CD8-positive, alpha-beta memory T cell (primary cell): ENCODE measurements around the gene BEST2. TPM values are rescaled to one million over a fixed set of nuclear protein-coding genes. Genes with fewer than 3 reads are reported as not detected.
A peak's percentile ranks its signal among the peaks of the same experiment; 100 is the strongest.

Source experiments
- CTCF ChIA-PET: fragments of 350-600 bp; sonication (Branson Sonifier 250); formaldehyde crosslinking; loops from one replicate; lab custom pipeline; 2021; ENCODE audit warnings: antibody characterized with exemption; lab: Charles Lee
- POLR2A ChIA-PET: fragments of 350-600 bp; sonication (Branson Sonifier 250); formaldehyde crosslinking; loops from one replicate; lab custom pipeline; 2021; ENCODE audit warnings: antibody characterized with exemption; lab: Charles Lee
- DNase-seq, 5 donors: peaks; one replicate each; pipeline versions ENCODE4 v3.0.0 to v3.0.0-alpha.2; 2020 to 2022; ENCODE audit warnings: mixed read lengths in 1 of 5
- H3K27ac ChIP-seq: one replicate; pipeline ENCODE4 v1.7.0; 2013; ENCODE audit warnings: low read depth, mild to moderate bottlenecking, low read length, moderate library complexity
- H3K27me3 ChIP-seq: 2 replicates; pipeline ENCODE4 v1.7.0; 2013; ENCODE audit warnings: low read length, mild to moderate bottlenecking; ENCODE audit not compliant: insufficient read depth, poor library complexity, severe bottlenecking
- H3K36me3 ChIP-seq: 2 replicates; pipeline ENCODE4 v1.7.0; 2013; ENCODE audit warnings: mild to moderate bottlenecking, low read length, moderate library complexity; ENCODE audit not compliant: insufficient read depth
- H3K4me1 ChIP-seq: 2 replicates; pipeline ENCODE4 v1.7.0; 2013; ENCODE audit warnings: mild to moderate bottlenecking, low read length, moderate library complexity; ENCODE audit not compliant: insufficient read depth
- H3K4me3 ChIP-seq: 2 replicates; pipeline ENCODE4 v1.7.0; 2013; ENCODE audit warnings: mild to moderate bottlenecking, low read length
- H3K9me3 ChIP-seq: 2 replicates; pipeline ENCODE4 v1.7.0; 2013; ENCODE audit warnings: mild to moderate bottlenecking, low read length
- H3K27ac Mint-ChIP-seq, 8 donors: one replicate each; pipeline ENCODE4 v1.8.0; 2020 to 2021; ENCODE audit warnings: mixed read lengths in 8 of 8, mild to moderate bottlenecking in 6 of 8, inconsistent platforms in 3 of 8, moderate library complexity in 3 of 8
- H3K27me3 Mint-ChIP-seq, 2 donors: one replicate each; pipeline ENCODE4 v1.8.0; 2020 to 2021; ENCODE audit warnings: mixed read lengths in 2 of 2, mild to moderate bottlenecking in 1 of 2, moderate library complexity in 1 of 2
- H3K36me3 Mint-ChIP-seq, 3 donors: one replicate each; pipeline ENCODE4 v1.8.0; 2020 to 2021; ENCODE audit warnings: mixed read lengths in 3 of 3, inconsistent platforms in 1 of 3, mild to moderate bottlenecking in 1 of 3
- H3K4me1 Mint-ChIP-seq, 3 donors: one replicate each; pipeline ENCODE4 v1.8.0; 2020 to 2021; ENCODE audit warnings: mixed read lengths in 3 of 3, inconsistent platforms in 1 of 3, mild to moderate bottlenecking in 1 of 3
- H3K4me3 Mint-ChIP-seq, 7 donors: one replicate each; pipeline ENCODE4 v1.8.0; 2020 to 2021; ENCODE audit warnings: mixed read lengths in 7 of 7, mild to moderate bottlenecking in 6 of 7, moderate library complexity in 4 of 7, inconsistent platforms in 2 of 7
- H3K9me3 Mint-ChIP-seq, 5 donors: one replicate each; pipeline ENCODE4 v1.8.0; 2020 to 2022; ENCODE audit warnings: mixed read lengths in 5 of 5, mild to moderate bottlenecking in 3 of 5, moderate library complexity in 2 of 5, inconsistent platforms in 1 of 5
- polyA plus RNA-seq: library from polyadenylated mRNA; unstranded; fragments of 300-500 nt; fragmentation: Illumina TruSeq; gene quantifications from one replicate; pipeline ENCODE4 v1.2.3, GENCODE V29; 2021
- total RNA-seq, 2 experiments: library from RNA; stranded (reverse); gene quantifications; one replicate each; pipeline ENCODE4 v1.2.3, GENCODE V29; 2021

The BEST2 gene
- total and polyA plus RNA-seq, 3 experiments from 2014 or later, result not detected

DNA sequence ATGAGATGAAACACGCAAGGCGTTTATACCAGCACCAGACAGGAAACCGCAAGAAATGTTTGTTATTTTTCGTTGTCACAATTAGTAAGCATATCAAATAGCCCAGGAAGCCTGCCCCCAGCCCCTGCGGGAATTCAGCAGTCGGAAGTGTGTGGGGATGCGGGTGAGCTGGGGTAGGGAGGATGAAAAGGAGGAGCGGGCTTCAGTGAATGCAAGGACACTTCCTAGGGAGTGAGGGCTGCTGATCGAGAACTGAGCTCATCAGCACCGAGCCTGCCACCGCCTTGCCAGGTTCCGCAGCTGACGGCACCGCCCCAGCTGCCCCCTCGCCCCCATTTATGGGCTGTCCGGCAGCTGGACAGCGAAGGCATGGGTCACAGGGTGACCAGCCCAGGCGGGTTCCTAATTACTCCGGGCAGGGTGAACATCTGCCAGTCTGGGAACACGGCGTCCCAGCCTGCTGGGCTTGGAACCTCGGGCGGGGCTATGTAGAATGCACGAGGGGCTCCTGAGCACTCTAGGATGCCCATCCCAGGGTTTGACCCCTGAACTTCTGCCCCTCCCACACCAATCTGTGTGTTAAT lies 1.6 kb upstream of the BEST2 start:
- DNase-seq, result no peak
- no peak overlapping the region for H3K27ac ChIP-seq
- Mint-ChIP-seq H3K9me3 (peaks cover 0 to 6% (median 0%) of the 10 kb centered on the region in 5 donors), H3K4me1 (peaks cover 5 to 6% (median 5%) of the 10 kb centered on the region in 3 donors), H3K4me3 (peak overlapping the region in 2 of 7 donors; percentile 36 to 70), H3K36me3 (peaks cover 8 to 34% (median 10%) of the 10 kb centered on the region in 3 donors), H3K27me3 (peaks cover 16 to 19% of the 10 kb centered on the region in 2 donors), H3K27ac (peak overlapping the region in 1 of 8 donors; percentile 37)
- no peaks in the 10 kb centered on the region for H3K4me1 ChIP-seq
- ChIA-PET POLR2A (interaction anchor here (0.5 kb wide), 1 partner anchor 12 kb away, joined by 5 read pairs; no protein-coding TSS in a partner anchor), CTCF (interaction anchor here (1.1 kb wide), 1 partner anchor 10 kb away, joined by 3 read pairs; no protein-coding TSS in a partner anchor)
- H3K27me3 ChIP-seq, result no peaks in the 10 kb centered on the region
- peaks cover 13% of the 10 kb centered on the region for H3K36me3 ChIP-seq
- no peaks in the 10 kb centered on the region for H3K9me3 ChIP-seq
- no peak overlapping the region for H3K4me3 ChIP-seq

DNA sequence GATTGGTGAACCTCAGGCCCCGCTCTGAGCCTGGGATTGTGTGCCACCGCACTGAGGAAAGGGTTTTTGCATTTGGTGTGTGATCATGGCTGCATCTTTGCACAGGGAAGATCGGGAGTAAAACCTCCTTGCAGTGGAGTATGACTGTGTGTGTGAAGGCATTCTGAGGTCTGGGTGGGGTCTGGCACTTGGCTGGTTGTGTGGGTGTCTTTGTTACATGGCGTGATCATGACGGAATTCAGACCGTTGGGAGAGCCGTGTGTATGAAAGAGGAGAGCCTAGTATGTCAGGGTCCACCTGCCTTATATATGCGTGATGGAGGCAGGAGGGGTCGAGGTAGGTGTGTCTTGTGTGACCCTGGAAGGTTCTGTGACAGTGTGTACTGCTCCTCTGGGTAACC lies 740 bp upstream of the BEST2 start:
- Histone ChIP-seq H3K27me3 (no peaks in the 10 kb centered on the region), H3K27ac (no peak overlapping the region), H3K4me1 (no peaks in the 10 kb centered on the region), H3K4me3 (no peak overlapping the region), H3K9me3 (no peaks in the 10 kb centered on the region), H3K36me3 (peaks cover 11% of the 10 kb centered on the region)
- Mint-ChIP-seq H3K4me3 (no peak overlapping the region), H3K9me3 (peaks cover 0 to 6% (median 0%) of the 10 kb centered on the region in 5 donors), H3K4me1 (peaks cover 4 to 5% (median 5%) of the 10 kb centered on the region in 3 donors), H3K27me3 (peaks cover 16 to 25% of the 10 kb centered on the region in 2 donors), H3K36me3 (peaks cover 8 to 26% (median 10%) of the 10 kb centered on the region in 3 donors), H3K27ac (no peak overlapping the region)
- no peak for DNase-seq
- ChIA-PET CTCF (interaction anchor here (1.5 kb wide), 1 partner anchor 10 kb away, joined by 4 read pairs; no protein-coding TSS in a partner anchor), POLR2A (no interaction called here)

DNA sequence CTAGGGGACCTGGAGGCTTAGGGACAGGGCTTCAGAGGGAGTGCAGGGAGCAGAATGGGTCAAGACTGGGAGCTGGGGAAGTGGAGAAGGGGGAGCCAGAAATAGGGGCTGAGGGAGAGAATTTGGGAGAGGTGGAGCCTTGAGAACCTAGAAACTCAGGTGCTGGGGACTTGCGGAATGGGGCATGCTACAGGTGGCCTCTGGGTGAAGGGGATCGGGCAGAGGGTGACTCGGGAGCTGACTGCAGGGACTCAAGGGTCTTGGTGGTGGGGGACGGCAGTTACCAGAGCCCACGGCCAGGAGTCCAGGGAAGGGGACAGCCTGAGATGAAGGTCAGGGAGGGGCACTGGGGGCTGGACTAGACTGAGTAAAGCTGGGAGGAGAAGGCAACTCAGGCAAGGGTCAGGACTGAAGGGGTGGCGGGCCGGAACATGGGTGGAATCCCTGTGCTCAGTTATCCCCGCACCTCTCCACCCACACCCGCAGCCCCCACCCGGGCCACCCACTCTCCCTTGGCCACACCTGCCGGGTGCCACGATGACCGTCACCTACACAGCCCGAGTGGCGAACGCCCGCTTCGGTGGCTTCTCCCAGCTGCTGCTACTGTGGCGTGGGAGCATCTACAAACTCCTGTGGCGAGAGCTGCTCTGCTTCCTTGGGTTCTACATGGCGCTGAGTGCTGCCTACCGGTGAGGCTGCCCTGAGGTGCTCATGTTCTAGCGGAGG lies 628 bp downstream of the BEST2 start:
- Mint-ChIP-seq H3K9me3 (peaks cover 0 to 6% (median 0%) of the 10 kb centered on the region in 5 donors), H3K27me3 (peaks cover 19 to 30% of the 10 kb centered on the region in 2 donors), H3K4me1 (peaks cover 4 to 5% (median 5%) of the 10 kb centered on the region in 3 donors), H3K36me3 (peaks cover 8 to 12% (median 8%) of the 10 kb centered on the region in 3 donors), H3K4me3 (peak overlapping the region in 1 of 7 donors; percentile 69), H3K27ac (no peak overlapping the region)
- Histone ChIP-seq H3K27ac (no peak overlapping the region), H3K4me3 (no peak overlapping the region), H3K27me3 (peaks cover 4% of the 10 kb centered on the region), H3K4me1 (no peaks in the 10 kb centered on the region), H3K36me3 (peaks cover 7% of the 10 kb centered on the region), H3K9me3 (no peaks in the 10 kb centered on the region)
- DNase-seq, result no peak
- POLR2A ChIA-PET, result no interaction called here
- CTCF ChIA-PET, result interaction anchor here (1.0 to 1.5 kb wide), 4 partner anchors 8 to 44 kb away, joined by 3 to 5 read pairs (median 4); partner anchors contain the start of gene TRIR

DNA sequence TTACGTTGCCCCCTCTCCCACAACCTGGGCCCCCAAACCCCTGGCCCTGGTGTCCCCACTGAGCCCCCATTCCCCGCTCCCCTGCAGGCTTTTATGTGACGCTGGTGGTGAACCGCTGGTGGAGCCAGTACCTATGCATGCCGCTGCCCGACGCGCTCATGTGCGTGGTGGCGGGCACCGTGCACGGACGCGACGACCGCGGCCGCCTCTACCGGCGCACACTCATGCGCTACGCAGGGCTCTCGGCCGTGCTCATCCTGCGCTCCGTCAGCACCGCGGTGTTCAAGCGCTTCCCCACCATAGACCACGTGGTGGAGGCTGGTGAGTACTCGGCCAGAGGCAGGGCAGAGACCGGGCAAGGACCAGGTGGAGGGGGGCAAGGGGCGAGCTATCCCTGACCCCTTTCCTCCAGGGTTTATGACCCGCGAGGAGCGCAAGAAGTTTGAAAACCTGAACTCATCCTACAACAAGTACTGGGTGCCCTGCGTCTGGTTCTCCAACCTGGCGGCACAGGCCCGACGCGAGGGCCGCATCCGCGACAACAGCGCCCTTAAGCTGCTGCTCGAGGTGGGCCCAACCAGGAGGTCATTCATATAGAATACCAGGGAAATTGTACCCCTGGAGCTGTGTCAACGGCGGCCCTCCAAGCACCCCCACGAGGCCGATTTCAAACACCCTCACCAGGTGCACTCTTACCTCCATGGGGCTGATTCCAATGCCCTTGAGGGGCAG lies 3.0 kb downstream of the BEST2 start:
- Histone ChIP-seq H3K9me3 (no peaks in the 10 kb centered on the region), H3K27ac (no peak overlapping the region), H3K4me3 (no peak overlapping the region), H3K4me1 (peaks cover 9% of the 10 kb centered on the region), H3K27me3 (peaks cover 4% of the 10 kb centered on the region), H3K36me3 (no peaks in the 10 kb centered on the region)
- ChIA-PET CTCF (interaction anchor here (0.9 to 13.8 kb wide), 4 partner anchors 11 to 42 kb away, joined by 3 to 326 read pairs (median 8); partner anchors contain the start of genes JUNB, PRDX2 and THSD8), POLR2A (no interaction called here)
- Mint-ChIP-seq H3K27ac (no peak overlapping the region), H3K4me3 (no peak overlapping the region), H3K27me3 (peaks cover 21 to 42% of the 10 kb centered on the region in 2 donors), H3K9me3 (no peaks in the 10 kb centered on the region), H3K4me1 (peaks cover 4 to 8% (median 6%) of the 10 kb centered on the region in 3 donors), H3K36me3 (no peaks in the 10 kb centered on the region)
- DNase-seq, result no peak

DNA sequence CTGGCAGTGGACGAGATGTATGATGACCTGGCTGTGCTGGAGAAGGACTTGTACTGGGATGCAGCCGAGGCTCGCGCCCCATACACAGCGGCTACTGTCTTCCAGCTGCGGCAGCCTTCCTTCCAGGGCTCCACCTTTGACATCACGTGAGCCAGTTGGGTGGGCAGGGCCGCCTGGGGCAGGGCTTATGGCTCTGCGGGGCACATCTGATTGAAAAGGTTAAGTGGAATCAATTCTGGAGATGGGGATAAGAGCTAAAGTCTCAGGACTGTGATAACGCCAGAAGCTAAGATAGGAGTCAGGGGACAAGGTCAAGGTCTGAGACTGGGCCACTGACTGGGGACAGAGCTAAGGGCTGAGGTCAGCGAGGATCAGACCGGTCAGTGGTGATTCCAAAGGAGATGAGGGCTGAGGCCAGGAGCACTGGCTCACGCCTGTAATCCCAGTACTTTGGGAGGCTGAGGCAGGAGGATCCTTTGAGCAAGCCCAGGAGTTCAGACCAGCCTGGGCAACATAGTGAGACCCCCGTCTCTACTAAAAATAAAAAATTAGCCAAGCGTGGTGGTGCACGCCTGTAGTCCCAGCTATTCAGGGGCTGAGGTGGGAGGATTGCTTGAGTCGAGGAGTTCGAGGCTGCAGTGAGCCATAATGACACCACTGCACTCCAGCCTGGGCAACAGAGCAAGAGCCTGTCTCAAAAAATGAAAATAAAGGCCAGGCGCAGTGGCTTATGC lies 4.7 kb downstream of the BEST2 start:
- Mint-ChIP-seq H3K4me3 (no peak overlapping the region), H3K4me1 (peaks cover 5 to 8% (median 7%) of the 10 kb centered on the region in 3 donors), H3K27me3 (peaks cover 21 to 35% of the 10 kb centered on the region in 2 donors), H3K27ac (no peak overlapping the region), H3K36me3 (peaks cover 0 to 1% (median 0%) of the 10 kb centered on the region in 3 donors), H3K9me3 (no peaks in the 10 kb centered on the region)
- Histone ChIP-seq H3K27me3 (peaks cover 4% of the 10 kb centered on the region), H3K36me3 (no peaks in the 10 kb centered on the region), H3K4me3 (no peak overlapping the region), H3K4me1 (peaks cover 9% of the 10 kb centered on the region), H3K9me3 (no peaks in the 10 kb centered on the region), H3K27ac (no peak overlapping the region)
- CTCF ChIA-PET, result interaction anchor here (0.9 to 14.6 kb wide), 7 partner anchors 10 to 93 kb away, joined by 3 to 326 read pairs (median 5); partner anchors contain the start of genes JUNB, PRDX2 and THSD8
- POLR2A ChIA-PET, result no interaction called here
- no peak for DNase-seq

DNA sequence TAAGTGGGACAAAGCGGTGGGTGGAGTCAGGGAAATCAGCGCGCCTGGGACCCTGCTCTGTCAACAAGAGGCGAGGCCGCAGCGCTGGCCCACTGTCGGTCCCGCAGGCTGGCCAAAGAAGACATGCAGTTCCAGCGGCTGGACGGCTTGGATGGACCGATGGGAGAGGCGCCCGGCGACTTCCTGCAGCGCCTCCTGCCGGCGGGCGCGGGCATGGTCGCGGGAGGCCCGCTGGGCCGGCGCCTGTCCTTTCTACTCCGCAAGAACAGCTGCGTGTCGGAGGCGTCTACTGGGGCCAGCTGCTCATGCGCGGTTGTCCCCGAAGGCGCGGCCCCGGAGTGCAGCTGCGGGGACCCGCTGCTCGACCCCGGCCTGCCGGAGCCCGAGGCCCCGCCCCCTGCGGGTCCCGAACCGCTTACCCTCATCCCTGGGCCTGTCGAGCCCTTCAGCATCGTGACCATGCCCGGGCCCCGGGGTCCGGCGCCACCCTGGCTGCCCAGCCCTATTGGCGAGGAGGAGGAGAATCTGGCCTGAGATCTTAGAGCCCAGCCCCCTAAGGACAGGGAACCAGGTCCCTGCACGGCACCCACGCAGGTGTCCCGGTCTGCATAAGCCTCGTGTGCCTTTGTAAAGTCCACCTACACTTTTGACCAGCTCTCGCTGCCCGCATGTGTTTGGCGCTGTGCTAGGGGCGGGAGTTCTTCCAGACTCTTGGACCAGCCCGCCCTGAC lies 6.1 kb downstream of the BEST2 start:
- Histone ChIP-seq H3K36me3 (no peaks in the 10 kb centered on the region), H3K27me3 (peaks cover 4% of the 10 kb centered on the region), H3K9me3 (no peaks in the 10 kb centered on the region), H3K4me3 (no peak overlapping the region), H3K4me1 (peaks cover 9% of the 10 kb centered on the region), H3K27ac (no peak overlapping the region)
- Mint-ChIP-seq H3K4me1 (peaks cover 5 to 8% (median 8%) of the 10 kb centered on the region in 3 donors), H3K9me3 (no peaks in the 10 kb centered on the region), H3K27ac (no peak overlapping the region), H3K36me3 (peaks cover 0 to 1% (median 0%) of the 10 kb centered on the region in 3 donors), H3K27me3 (peaks cover 19 to 32% of the 10 kb centered on the region in 2 donors), H3K4me3 (peak overlapping the region in 3 of 7 donors; percentile 15 to 50 (median 23))
- CTCF ChIA-PET, result interaction anchor here (0.6 to 14.6 kb wide), 24 partner anchors 9 to 185 kb away, joined by 3 to 326 read pairs (median 4); partner anchors contain the start of genes DHPS, FBXW9, GET3 and JUNB
- DNase-seq, result peak; percentile 45 to 65 (median 54)
- POLR2A ChIA-PET, result no interaction called here
